GM21515 (cell line): ENCODE measurements around the gene SPOCK3.

ENCODE experiments used
- ATAC-seq: cut with Tn5 transposase; IDR thresholded peaks from one replicate; pipeline ENCODE4 v1.9.1; 2021; ENCODE audit not compliant: unreplicated experiment

The SPOCK3 gene

GRCh38 chr4:167049257-167049656, 185.0 kb downstream of the SPOCK3 start:
- ATAC-seq = no peak

DNA sequence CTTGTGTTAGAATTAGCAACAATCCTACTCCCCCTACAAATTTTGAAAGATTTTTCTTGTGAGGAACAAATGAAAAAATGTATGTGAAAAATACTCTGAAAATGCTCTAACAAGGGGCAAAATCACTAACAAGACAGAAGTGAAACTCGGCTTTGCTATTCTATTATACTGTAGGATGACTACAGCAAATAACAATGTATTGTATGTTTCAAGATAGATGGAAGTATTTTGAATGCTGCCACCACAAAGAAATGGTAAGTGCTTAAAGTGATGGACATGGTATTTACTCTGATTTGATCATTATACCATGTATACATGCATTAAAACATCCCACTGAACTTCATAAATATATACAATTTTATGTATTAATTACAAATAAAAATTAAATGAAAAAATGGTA, 192.8 kb downstream of the SPOCK3 start:
- no peak for ATAC-seq

GRCh38 chr4:167035390-167035789, 198.9 kb downstream of the SPOCK3 start:
- no peak for ATAC-seq

DNA sequence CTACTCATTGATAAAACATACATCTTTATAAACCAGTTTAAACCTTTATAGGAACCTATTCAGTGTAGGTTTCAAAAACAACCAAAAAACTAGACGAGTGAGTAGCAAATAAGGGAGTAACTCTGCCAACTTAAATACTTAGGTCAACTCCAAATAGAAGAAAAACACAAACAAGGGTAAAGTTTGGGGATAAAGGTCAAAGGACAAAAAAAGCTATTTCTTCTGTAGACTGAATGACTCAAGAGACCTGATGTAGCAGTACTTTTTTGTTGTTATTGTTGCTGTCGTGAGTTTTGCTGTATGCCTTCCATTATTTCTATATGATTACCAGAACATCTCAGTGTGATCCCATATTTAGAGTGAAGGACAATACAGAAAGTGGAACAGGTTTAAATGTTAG, 199.3 kb downstream of the SPOCK3 start:
- ATAC-seq = no peak

- no peak for ATAC-seq
These were observed 201.4 kb downstream of the SPOCK3 start for GRCh38 chr4:167032871-167033270.

DNA sequence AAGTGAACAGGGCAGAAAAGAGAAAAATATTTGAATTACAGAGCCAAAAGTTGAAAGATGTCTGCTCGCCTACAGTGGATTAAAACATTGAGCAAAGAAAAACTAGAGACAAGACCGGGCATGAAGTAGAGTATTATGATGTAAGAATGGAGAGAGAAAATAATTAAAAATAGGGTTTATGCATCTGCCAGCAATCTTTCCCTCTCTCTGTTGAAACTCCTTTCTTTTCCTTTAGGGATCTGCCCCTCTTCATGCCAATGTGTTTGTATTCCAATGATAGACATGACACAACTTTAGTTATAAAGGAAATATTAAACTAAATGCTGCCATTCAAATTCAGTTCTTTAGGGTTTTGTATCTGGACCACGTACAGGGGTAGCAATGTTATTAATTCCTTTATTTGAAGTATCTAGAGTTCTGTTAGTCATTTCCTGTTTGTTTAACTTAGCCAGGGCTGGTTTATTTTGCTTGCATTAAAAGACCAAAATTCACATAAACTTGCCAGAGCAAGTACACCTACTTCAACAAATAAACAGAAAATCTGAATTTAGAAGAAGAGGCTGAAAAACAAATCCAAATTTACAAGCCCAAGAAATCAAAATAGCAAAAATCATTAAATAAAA, 202.6 kb downstream of the SPOCK3 start:
- no peak for ATAC-seq

GRCh38 chr4:167028976-167029375, 205.3 kb downstream of the SPOCK3 start:
- ATAC-seq = no peak

- no peak for ATAC-seq
These were observed 208.6 kb downstream of the SPOCK3 start for GRCh38 chr4:167025670-167026069.

DNA sequence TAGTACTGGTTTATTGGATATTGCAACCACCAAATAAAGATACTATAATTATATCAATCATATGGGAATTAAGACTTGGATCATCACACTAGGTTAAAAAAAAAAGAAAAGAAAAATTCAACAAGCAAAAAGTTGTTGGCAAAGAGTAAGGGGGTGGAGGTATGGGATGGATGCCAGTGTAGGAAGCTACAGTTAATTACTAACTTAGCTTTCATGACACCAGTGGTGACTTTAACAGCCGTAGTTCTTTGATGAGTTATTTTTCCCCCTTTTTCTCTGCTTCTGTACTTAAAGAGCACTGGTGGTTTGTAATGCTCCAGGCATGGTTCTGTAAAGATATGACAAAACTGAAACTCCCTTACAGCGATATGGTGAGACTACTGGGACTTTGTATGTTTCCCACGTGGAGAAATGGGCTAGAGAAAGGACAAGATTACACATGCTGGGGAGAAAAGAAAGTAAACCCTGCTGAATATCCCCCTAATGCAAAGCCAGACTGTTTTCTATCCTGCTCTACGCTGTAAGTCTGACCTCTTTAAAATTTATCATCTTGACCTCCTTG, 210.8 kb downstream of the SPOCK3 start:
- ATAC-seq = no peak

GRCh38 chr4:167021545-167022155, 212.6 kb downstream of the SPOCK3 start:
- ATAC-seq = peak; percentile 65

- ATAC-seq = no peak
These were observed 213.9 kb downstream of the SPOCK3 start for GRCh38 chr4:167020410-167020809.

GRCh38 chr4:167014944-167015343, 219.3 kb downstream of the SPOCK3 start:
- ATAC-seq = no peak

DNA sequence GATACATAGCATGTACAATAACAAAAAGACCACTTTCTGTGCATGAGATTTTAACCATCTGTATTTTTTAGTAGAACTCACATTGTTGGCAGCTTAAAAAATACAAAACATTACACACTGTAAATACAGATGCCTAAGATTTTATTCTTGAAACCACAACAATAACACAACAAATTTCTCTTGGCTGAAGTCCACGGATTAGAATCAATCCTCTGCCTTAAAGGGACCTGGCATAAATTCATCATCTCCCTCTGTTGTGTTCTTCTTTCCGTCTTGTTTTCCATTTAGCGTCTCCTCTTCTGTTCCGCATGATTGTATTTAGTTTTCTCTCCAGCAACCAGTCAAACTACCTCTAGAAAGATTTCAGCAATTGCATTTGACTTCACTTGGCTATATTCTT, 231.0 kb downstream of the SPOCK3 start:
- ATAC-seq = no peak

DNA sequence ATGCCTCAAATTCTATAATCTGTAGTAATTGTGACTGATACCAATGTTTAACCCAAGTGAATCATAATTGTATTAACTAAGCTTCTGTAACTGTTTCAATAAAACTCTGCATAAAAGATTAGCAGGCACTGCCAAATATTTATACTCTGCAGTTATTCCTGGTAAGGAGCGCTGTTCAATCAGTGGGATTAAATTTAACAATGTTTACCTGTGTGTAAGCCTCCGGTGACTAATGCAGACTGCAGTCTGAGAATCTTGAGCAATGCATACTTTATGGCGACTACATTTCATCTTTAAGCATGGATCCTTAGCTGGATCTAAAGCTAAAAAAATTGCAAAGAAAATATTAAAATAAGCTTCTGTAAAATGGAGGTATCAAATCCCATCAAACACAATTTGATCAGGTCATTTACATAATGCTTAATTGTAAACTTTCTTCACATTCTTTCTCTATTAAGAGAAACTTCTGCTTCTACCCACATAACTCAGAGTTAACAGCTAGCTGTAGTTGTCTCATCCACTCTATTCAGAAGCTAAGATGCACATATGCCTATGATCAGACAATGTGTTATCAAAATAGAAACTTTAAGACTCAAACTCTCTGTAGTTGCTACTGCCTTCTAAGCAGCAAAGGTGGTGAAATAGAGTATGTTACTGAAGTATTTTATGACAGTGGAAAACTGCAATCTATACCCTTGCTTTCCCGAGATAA, 234.0 kb downstream of the SPOCK3 start:
- ATAC-seq = no peak

DNA sequence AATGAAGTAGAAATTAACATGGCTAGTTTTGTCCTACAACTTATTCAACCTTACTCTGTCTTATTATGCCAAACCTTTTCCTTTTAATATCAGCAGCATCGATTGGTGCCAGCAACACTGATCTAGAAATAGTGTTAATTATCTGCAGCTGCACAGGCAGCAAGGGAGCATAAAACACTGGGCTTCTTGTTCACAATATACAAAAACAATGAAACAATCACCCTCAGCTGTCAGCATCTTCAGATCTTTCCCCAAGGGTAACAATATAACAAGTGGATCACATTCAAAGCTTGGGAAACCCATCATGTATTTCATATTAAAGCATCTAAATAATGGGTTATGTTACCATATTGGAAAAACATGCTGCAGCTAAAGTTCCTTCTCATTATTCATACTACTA, 238.1 kb downstream of the SPOCK3 start:
- ATAC-seq = no peak

DNA sequence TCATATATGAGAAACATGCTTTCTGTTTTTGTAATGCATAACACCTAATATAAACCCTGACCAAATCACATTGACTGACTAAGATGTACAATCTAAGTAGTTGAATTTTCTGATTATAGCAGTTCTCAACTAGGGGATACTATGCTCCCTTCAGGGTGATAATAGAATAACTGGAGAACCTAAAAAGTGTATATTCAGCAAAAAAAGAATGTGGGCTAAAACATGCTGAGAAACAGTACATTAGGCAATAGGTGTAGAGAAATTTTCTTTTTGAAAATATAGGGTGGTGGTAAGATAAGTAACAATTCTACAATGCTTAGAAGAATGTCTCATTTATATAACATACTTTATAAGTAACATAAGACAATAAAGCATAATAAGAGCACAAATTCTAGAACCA, 239.6 kb downstream of the SPOCK3 start:
- ATAC-seq = no peak

GRCh38 chr4:166991006-166991561, 243.2 kb downstream of the SPOCK3 start:
- no peak for ATAC-seq

DNA sequence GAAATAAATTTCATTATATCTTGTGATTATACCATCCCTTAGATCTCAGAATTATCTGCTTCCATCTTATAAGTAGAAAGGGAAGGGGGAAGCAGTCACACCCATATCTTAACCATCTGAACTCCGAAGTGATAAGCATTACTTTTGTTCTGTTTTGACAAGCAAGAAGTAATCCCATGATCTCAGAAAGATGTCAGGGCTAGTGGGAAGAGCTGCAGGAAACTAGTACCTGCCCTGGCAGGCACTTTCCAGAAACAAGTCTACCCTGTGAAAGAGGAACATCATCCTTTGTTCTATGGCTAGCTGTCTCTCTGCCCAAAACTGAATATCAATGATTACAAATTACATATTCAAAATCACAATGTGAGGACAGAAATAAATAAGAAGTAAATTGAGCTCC, 244.4 kb downstream of the SPOCK3 start:
- ATAC-seq = no peak

- no peak for ATAC-seq
These were observed 247.3 kb downstream of the SPOCK3 start for GRCh38 chr4:166987026-166987425.

- no peak for ATAC-seq
These were observed 252.4 kb downstream of the SPOCK3 start for GRCh38 chr4:166981847-166982246.

- ATAC-seq = no peak
These were observed 253.9 kb downstream of the SPOCK3 start for GRCh38 chr4:166980419-166980818.

GRCh38 chr4:166977596-166977995, 256.7 kb downstream of the SPOCK3 start:
- ATAC-seq = no peak
